DMS53 treated with DMSO at 0.1 percent for 48 hours (cell line): ENCODE data around the gene KCTD1.

ENCODE experiments used
- DNase-seq: peaks from one replicate; lab custom pipeline; 2025; ENCODE audit not compliant: unreplicated experiment; lab: John Stamatoyannopoulos, UW

Gene KCTD1

GRCh38 chr18:26487437-26487836 is 60.9 kb downstream of the KCTD1 start:
- no peak for DNase-seq

- no peak for DNase-seq
These were observed 64.7 kb downstream of the KCTD1 start for GRCh38 chr18:26483633-26484032.

GRCh38 chr18:26482569-26482968 is 65.8 kb downstream of the KCTD1 start:
- no peak for DNase-seq

- no peak for DNase-seq
These were observed 67.2 kb downstream of the KCTD1 start for GRCh38 chr18:26480897-26481795.

GRCh38 chr18:26479681-26480079 is 68.7 kb downstream of the KCTD1 start:
- no peak for DNase-seq

GRCh38 chr18:26479065-26479680 is 69.2 kb downstream of the KCTD1 start:
- DNase-seq = no peak

- DNase-seq = no peak
These were observed 70.4 kb downstream of the KCTD1 start for GRCh38 chr18:26477828-26478466.

GRCh38 chr18:26476697-26477096 is 71.7 kb downstream of the KCTD1 start:
- no peak for DNase-seq

- no peak for DNase-seq
These were observed 73.8 kb downstream of the KCTD1 start for GRCh38 chr18:26474542-26474941.

- no peak for DNase-seq
These were observed 74.7 kb downstream of the KCTD1 start for GRCh38 chr18:26473672-26474071.

- no peak for DNase-seq
These were observed 76.5 kb downstream of the KCTD1 start for GRCh38 chr18:26471826-26472225.

GRCh38 chr18:26471027-26471426 is 77.3 kb downstream of the KCTD1 start:
- no peak for DNase-seq

GRCh38 chr18:26470011-26470637 is 78.2 kb downstream of the KCTD1 start:
- peak; percentile 87 for DNase-seq

- DNase-seq = peak; percentile 58
These were observed 79.4 kb downstream of the KCTD1 start for GRCh38 chr18:26468931-26469340.

- DNase-seq = no peak
These were observed 82.3 kb downstream of the KCTD1 start for GRCh38 chr18:26466026-26466425.

GRCh38 chr18:26465431-26465830 is 82.9 kb downstream of the KCTD1 start:
- DNase-seq = no peak

GRCh38 chr18:26464128-26465011 is 84.0 kb downstream of the KCTD1 start:
- DNase-seq = no peak

GRCh38 chr18:26462355-26462754 is 86.0 kb downstream of the KCTD1 start:
- DNase-seq = no peak

- no peak for DNase-seq
These were observed 86.9 kb downstream of the KCTD1 start for GRCh38 chr18:26461405-26461804.

- no peak for DNase-seq
These were observed 87.8 kb downstream of the KCTD1 start for GRCh38 chr18:26460449-26461091.
